LNCaP clone FGC (cell line): ENCODE data around the gene SPCS1.

Source experiments
- DNase-seq: peaks from one replicate; pipeline ENCODE4 v3.0.0-alpha.2; 2011; ENCODE audit warnings: low read depth
- H3K4me3 ChIP-seq: 2 replicates; pipeline ENCODE4 v1.5.1; 2011; ENCODE audit warnings: mild to moderate bottlenecking, low read depth, low read length, control low read depth
- CTCF ChIP-seq: IDR thresholded peaks from 2 replicates; pipeline ENCODE4 v1.5.1; 2012; ENCODE audit warnings: mild to moderate bottlenecking; ENCODE audit not compliant: control insufficient read depth, insufficient read depth; ENCODE audit errors: extremely low read depth

Gene SPCS1

GRCh38 chr3:52685285-52685708 is 20.6 kb upstream of the SPCS1 start:
- peak overlapping the region; percentile 87 for H3K4me3 ChIP-seq
- no peak for TF ChIP-seq CTCF
- DNase-seq = no peak

GRCh38 chr3:52685709-52686691 is 19.9 kb upstream of the SPCS1 start, which contains the start of the genes GNL3 and PBRM1:
Gene GNL3, plus strand, starts transcription at chr3:52686032. Its CDS starts 61 bp downstream, at chr3:52686093.
Gene PBRM1, minus strand, starts transcription at chr3:52685913.
- peak; percentile 90 for DNase-seq
- TF ChIP-seq CTCF = no peak
- H3K4me3 ChIP-seq = peak within 1 kb of the TSS; percentile 87

- DNase-seq = peak; percentile 94
- H3K4me3 ChIP-seq = peak overlapping the region; percentile 85
- no peak for TF ChIP-seq CTCF
These were observed 17.6 kb upstream of the SPCS1 start for GRCh38 chr3:52688266-52688665.

- peak overlapping the region; percentile 85 for H3K4me3 ChIP-seq
- peak; percentile 65 for DNase-seq
- TF ChIP-seq CTCF = no peak
These were observed 16.8 kb upstream of the SPCS1 start for GRCh38 chr3:52689151-52689550.

GRCh38 chr3:52690560-52690959 is 15.3 kb upstream of the SPCS1 start:
- no peak for TF ChIP-seq CTCF
- H3K4me3 ChIP-seq = no peak overlapping the region
- no peak for DNase-seq

- TF ChIP-seq CTCF = no peak
- no peak overlapping the region for H3K4me3 ChIP-seq
- DNase-seq = no peak
These were observed 12.8 kb upstream of the SPCS1 start for GRCh38 chr3:52693071-52693470.
